ENCODE measurements around the gene KIFC1.

DNA sequence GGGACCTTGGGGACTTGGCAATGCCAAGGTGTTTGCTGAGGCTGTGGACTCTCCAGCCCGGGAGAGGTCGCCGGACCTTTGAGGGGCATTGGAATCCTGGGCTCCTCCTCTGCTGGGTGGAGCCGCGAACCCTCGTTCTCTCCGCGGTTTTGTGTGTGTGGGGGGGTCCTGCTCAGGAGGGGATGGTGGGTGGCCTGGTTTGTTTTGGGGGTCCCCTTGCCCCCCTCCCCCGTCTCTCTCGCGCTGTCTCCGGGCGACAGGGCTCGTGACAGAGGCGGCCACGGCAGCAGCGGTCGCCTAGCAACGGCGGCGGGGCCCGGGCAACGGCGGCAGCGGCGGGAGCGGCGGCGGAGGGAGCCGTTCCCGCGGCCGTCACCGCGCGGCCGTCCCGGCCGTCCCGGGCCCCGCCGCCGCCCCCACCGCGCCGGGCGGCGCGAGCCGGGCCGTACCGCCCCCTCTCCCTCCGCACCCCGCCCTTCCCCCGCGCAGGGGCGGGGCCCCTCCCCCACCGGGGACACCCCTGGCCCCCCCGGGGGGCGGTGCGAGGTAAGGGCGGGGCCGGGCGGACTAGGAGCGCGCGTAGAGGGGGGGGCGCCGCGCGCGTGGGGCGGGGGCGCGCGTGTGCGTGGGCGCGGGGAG lies 36.1 kb downstream of the KIFC1 start:
- TF ChIP-seq, protein P1, sequence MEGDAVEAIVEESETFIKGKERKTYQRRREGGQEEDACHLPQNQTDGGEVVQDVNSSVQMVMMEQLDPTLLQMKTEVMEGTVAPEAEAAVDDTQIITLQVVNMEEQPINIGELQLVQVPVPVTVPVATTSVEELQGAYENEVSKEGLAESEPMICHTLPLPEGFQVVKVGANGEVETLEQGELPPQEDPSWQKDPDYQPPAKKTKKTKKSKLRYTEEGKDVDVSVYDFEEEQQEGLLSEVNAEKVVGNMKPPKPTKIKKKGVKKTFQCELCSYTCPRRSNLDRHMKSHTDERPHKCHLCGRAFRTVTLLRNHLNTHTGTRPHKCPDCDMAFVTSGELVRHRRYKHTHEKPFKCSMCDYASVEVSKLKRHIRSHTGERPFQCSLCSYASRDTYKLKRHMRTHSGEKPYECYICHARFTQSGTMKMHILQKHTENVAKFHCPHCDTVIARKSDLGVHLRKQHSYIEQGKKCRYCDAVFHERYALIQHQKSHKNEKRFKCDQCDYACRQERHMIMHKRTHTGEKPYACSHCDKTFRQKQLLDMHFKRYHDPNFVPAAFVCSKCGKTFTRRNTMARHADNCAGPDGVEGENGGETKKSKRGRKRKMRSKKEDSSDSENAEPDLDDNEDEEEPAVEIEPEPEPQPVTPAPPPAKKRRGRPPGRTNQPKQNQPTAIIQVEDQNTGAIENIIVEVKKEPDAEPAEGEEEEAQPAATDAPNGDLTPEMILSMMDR (IDR thresholded peaks at IDR 0.05): no peak
- peak in 1 of 2 donors; percentile 22 for TF ChIP-seq POLR2A (IDR thresholded peaks at IDR 0.05)

Data from thyroid gland (tissue), 4 donors.